OCI-LY1 (cell line): ENCODE measurements around the gene MAP4K3.
A peak's percentile ranks its signal among the peaks of the same experiment; 100 is the strongest.

ENCODE experiments used
- H2AFZ ChIP-seq: fragments of 200-600 bp; sonication (generic), shearing (Covaris generic); 2 replicates; pipeline ENCODE4 v1.6.0; 2014; ENCODE audit warnings: antibody characterized with exemption, mild to moderate bottlenecking, low read length
- H3F3A ChIP-seq: fragments of 200-600 bp; sonication (generic), shearing (Covaris generic); 2 replicates; pipeline ENCODE4 v1.6.0; 2014; ENCODE audit warnings: mild to moderate bottlenecking, antibody characterized with exemption, low read length, moderate library complexity; ENCODE audit not compliant: insufficient read depth
- H3K27ac ChIP-seq: fragments of 200-600 bp; sonication (generic); 2 replicates; pipeline ENCODE4 v1.5.1; 2014; ENCODE audit warnings: low read length, mixed run types, mild to moderate bottlenecking, low read depth; ENCODE audit not compliant: poor library complexity, severe bottlenecking
- H3K27me3 ChIP-seq: fragments of 200-600 bp; sonication (generic); 2 replicates; pipeline ENCODE4 v1.6.0; 2014; ENCODE audit warnings: antibody characterized with exemption, mild to moderate bottlenecking, low read length, moderate library complexity; ENCODE audit not compliant: insufficient read depth
- H3K36me3 ChIP-seq: fragments of 200-600 bp; sonication (generic); 2 replicates; pipeline ENCODE4 v1.6.1; 2014; ENCODE audit warnings: mild to moderate bottlenecking, antibody characterized with exemption, low read length, moderate library complexity, mixed read lengths; ENCODE audit not compliant: insufficient read depth
- H3K4me1 ChIP-seq: fragments of 200-600 bp; sonication (generic); 2 replicates; pipeline ENCODE4 v1.5.1; 2014; ENCODE audit warnings: mild to moderate bottlenecking, low read length, moderate library complexity; ENCODE audit not compliant: insufficient read depth, severe bottlenecking
- H3K4me2 ChIP-seq: fragments of 200-600 bp; sonication (generic), shearing (Covaris generic); 2 replicates; pipeline ENCODE4 v1.6.1; 2014; ENCODE audit warnings: low read length
- H3K4me3 ChIP-seq: fragments of 200-600 bp; sonication (generic); 2 replicates; pipeline ENCODE4 v1.5.1; 2014; ENCODE audit warnings: low read length, low read depth, mild to moderate bottlenecking, mixed read lengths; ENCODE audit not compliant: poor library complexity, severe bottlenecking
- H3K79me2 ChIP-seq: fragments of 200-600 bp; shearing (Covaris generic); 2 replicates; pipeline ENCODE4 v1.6.1; 2016; ENCODE audit warnings: mixed run types, low read length, mixed read lengths; ENCODE audit not compliant: insufficient read depth
- H3K9ac ChIP-seq: fragments of 200-600 bp; sonication (generic), shearing (Covaris generic); 2 replicates; pipeline ENCODE4 v1.6.1; 2014; ENCODE audit warnings: mild to moderate bottlenecking, low read length, mixed read lengths
- H3K9me2 ChIP-seq: fragments of 200-600 bp; sonication (generic), shearing (Covaris generic); 2 replicates; pipeline ENCODE4 v1.6.1; 2014; ENCODE audit warnings: low read depth, mild to moderate bottlenecking, low read length, mixed read lengths
- H3K9me3 ChIP-seq: fragments of 200-600 bp; shearing (Covaris generic); 2 replicates; pipeline ENCODE4 v1.6.1; 2014; ENCODE audit warnings: low read length, mixed read lengths
- H4K20me1 ChIP-seq: fragments of 200-600 bp; sonication (generic), shearing (Covaris generic); 2 replicates; pipeline ENCODE4 v1.6.0; 2016; ENCODE audit warnings: mild to moderate bottlenecking, low read length; ENCODE audit not compliant: insufficient read depth
- EZH2 ChIP-seq: fragments of 200-600 bp; sonication (generic), shearing (Covaris generic); IDR thresholded peaks from 2 replicates; pipeline ENCODE4 v1.8.0; 2017; ENCODE audit warnings: borderline replicate concordance, mixed run types, mild to moderate bottlenecking, antibody characterized with exemption, low read length, moderate library complexity, mixed read lengths
- TF ChIP-seq, protein P1 (sequence below): fragments of 200-600 bp; sonication (generic), shearing (Covaris generic); IDR thresholded peaks from 2 replicates; pipeline ENCODE4 v1.5.1; 2017; ENCODE audit warnings: mild to moderate bottlenecking, antibody characterized with exemption, low read length, moderate library complexity, mixed read lengths

MAP4K3 gene

DNA sequence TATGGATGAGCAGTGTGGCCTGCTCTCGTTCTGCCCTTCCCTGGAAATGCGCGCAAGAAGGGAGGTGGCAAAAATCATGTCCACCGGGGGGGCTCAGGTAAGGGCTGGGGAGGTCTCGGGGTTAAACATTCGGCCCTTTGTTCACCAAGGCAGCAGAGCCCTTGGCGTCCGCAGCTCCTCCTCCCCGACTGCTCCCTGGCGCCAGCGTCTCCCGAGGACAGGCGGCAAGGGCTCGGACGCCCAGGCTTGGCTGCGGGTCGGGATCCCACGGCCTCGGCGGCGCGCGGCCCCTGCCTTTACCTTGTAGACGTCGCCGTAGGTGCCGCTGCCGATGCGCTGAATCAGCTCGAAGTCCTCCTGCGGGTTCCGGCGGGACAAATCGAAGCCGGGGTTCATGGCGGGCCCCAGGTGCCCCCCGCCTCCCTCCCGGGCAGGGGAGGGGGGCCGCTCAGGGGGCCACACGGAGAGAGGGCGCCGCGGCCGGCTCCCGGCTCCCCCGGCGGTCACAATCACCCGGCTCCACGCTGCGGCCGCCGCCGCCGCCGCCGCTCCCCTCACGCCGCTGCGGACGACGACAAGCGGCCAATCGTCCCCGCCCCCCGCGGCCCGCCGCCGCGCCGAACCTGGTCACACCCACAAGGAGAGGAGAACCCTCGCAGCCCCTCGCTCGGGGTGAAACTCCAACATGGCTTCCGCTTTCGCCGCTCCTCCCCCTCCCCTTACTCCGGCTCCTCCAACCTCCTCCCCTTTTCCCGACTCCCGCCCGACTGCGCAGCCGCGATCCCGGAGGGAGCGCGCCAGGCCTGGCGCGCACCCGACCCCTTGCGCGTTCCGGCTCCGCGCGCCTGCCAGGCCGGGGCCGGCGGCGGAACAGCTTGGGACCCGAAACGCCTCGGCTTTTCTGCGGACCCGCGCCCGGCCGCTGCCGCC, at the start of gene MAP4K3:
MAP4K3 (minus strand) TSS at position 694 of the 930 bp plus-strand sequence; CDS start at position 396, 298 bp downstream.
- peaks cover 51% of the 10 kb centered on the region for H3K4me1 ChIP-seq
- no peaks in the 10 kb centered on the region for H3K27me3 ChIP-seq
- peak within 1 kb of the TSS; percentile 93 for H3K9ac ChIP-seq
- no peaks in the 10 kb centered on the region for H3K9me3 ChIP-seq
- no peaks in the 10 kb centered on the region for H4K20me1 ChIP-seq
- H3K79me2 ChIP-seq, result peaks cover 42% of the 10 kb centered on the region
- no peaks in the 10 kb centered on the region for H3K36me3 ChIP-seq
- peak within 1 kb of the TSS; percentile 98 for H3K4me3 ChIP-seq
- TF ChIP-seq, protein P1, sequence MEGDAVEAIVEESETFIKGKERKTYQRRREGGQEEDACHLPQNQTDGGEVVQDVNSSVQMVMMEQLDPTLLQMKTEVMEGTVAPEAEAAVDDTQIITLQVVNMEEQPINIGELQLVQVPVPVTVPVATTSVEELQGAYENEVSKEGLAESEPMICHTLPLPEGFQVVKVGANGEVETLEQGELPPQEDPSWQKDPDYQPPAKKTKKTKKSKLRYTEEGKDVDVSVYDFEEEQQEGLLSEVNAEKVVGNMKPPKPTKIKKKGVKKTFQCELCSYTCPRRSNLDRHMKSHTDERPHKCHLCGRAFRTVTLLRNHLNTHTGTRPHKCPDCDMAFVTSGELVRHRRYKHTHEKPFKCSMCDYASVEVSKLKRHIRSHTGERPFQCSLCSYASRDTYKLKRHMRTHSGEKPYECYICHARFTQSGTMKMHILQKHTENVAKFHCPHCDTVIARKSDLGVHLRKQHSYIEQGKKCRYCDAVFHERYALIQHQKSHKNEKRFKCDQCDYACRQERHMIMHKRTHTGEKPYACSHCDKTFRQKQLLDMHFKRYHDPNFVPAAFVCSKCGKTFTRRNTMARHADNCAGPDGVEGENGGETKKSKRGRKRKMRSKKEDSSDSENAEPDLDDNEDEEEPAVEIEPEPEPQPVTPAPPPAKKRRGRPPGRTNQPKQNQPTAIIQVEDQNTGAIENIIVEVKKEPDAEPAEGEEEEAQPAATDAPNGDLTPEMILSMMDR, result no peak
- no peak for TF ChIP-seq EZH2
- H3K27ac ChIP-seq, result peak within 1 kb of the TSS; percentile 47
- H2AFZ ChIP-seq, result peak within 1 kb of the TSS; percentile 80
- H3K4me2 ChIP-seq, result peak within 1 kb of the TSS; percentile 97
- H3F3A ChIP-seq, result no peaks in the 10 kb centered on the region
- H3K9me2 ChIP-seq, result no peaks in the 10 kb centered on the region

DNA sequence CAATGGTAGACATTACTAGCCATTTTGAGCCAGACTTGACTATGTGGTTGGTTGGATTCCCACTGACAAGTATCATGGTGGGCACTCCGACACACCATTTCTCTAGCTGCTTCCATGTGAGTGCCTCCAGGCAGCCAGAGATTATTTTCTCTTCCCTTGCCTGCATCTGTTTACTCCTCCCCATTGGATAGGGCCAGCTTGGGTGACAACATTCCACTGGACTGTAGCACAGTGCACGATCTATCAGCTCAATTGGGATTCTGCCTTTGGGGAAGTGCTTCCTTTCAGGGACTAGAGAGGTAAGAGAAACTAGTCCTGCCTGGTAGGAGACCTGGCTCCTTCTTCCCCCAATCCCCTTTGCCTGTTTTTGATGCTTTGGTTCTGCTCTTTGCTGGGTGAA, 49.0 kb upstream of the MAP4K3 start:
- Histone ChIP-seq H2AFZ (no peak overlapping the region), H3K4me1 (no peaks in the 10 kb centered on the region), H3K9ac (no peak overlapping the region), H3K79me2 (no peaks in the 10 kb centered on the region), H3K36me3 (no peaks in the 10 kb centered on the region), H4K20me1 (no peaks in the 10 kb centered on the region), H3K4me3 (no peak overlapping the region), H3K9me3 (no peaks in the 10 kb centered on the region), H3K4me2 (no peak overlapping the region), H3K27me3 (no peaks in the 10 kb centered on the region), H3K9me2 (no peaks in the 10 kb centered on the region), H3F3A (no peaks in the 10 kb centered on the region; the same call in 1 of the 2 replicates), H3K27ac (no peak overlapping the region)
- TF ChIP-seq, protein P1, result no peak
- no peak for TF ChIP-seq EZH2

DNA sequence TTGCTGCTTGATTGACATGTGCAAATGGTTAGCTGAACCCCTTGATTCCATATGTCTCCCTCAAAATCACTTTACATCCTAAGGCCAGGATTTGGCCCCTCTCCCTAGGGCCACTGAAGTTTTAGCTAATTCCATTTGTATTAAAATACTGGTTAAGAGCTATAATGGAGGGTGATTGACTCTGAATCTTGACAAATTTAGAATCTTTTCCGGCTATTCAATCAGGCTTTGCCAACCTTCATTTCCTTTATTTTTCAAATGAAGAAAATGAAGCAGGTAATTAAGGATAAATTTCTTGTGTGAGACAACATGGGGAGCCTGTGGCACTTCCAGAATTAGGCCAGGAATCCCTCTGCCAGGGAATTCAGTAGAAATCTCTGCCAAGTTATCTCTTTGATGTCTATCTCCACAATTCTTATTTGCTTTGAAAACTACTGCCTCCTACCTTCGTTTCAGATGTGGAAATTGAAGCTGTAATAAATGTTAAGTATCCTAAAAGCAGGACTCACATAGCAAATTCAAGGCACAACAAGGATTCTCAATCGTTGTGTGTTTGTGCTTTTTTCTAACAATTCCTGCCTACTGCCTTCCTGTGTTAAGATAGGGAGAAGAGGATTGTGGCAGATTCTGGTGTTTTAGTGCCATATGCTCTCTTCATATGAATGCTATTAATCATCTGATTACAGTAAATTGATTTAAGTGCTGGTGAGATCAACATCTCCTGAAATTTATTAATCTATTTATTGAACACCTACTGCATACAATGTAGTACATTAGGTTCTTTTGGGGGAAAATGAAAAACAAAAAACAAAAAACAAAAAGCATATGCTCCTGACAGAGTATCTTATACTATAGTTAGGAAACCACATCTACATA, 47.8 kb upstream of the MAP4K3 start:
- no peak overlapping the region for H3K27ac ChIP-seq
- H3K79me2 ChIP-seq, result no peaks in the 10 kb centered on the region
- no peaks in the 10 kb centered on the region for H3K4me1 ChIP-seq
- no peaks in the 10 kb centered on the region; the same call in 1 of the 2 replicates for H3F3A ChIP-seq
- no peak overlapping the region for H3K4me2 ChIP-seq
- no peak overlapping the region for H3K9ac ChIP-seq
- no peaks in the 10 kb centered on the region for H3K9me2 ChIP-seq
- H3K27me3 ChIP-seq, result no peaks in the 10 kb centered on the region
- no peaks in the 10 kb centered on the region for H4K20me1 ChIP-seq
- H3K4me3 ChIP-seq, result no peak overlapping the region
- no peaks in the 10 kb centered on the region for H3K9me3 ChIP-seq
- H3K36me3 ChIP-seq, result no peaks in the 10 kb centered on the region
- no peak overlapping the region for H2AFZ ChIP-seq
- TF ChIP-seq EZH2, result no peak
- TF ChIP-seq, protein P1, result no peak
